Suprapubic skin (tissue), 4 donors: ENCODE data around the gene RNF130. TPM values are rescaled to one million over a fixed set of nuclear protein-coding genes. Genes with fewer than 3 reads are reported as not detected.

ENCODE experiments used
- DNase-seq, 2 donors: peaks; one replicate each; pipeline ENCODE4 v3.0.0-alpha.2; 2019; ENCODE audit warnings: low spot score in 2 of 2
- H3K27ac ChIP-seq: fragments of 200-600 bp; sonication (generic); one replicate; pipeline ENCODE4 v1.5.1; 2019
- H3K27me3 ChIP-seq: fragments of 200-600 bp; sonication (generic); one replicate; pipeline ENCODE4 v1.5.1; 2019
- H3K36me3 ChIP-seq: fragments of 200-600 bp; sonication (generic); one replicate; pipeline ENCODE4 v1.5.1; 2019
- H3K4me1 ChIP-seq: fragments of 200-600 bp; sonication (generic); one replicate; pipeline ENCODE4 v1.5.1; 2019
- H3K4me3 ChIP-seq: fragments of 200-600 bp; sonication (generic); one replicate; pipeline ENCODE4 v1.5.1; 2019; ENCODE audit warnings: mild to moderate bottlenecking
- H3K9me3 ChIP-seq: fragments of 200-600 bp; sonication (generic); one replicate; pipeline ENCODE4 v1.5.1; 2019
- EP300 ChIP-seq: sonication (generic); formaldehyde crosslinking; IDR thresholded peaks from one replicate; pipeline ENCODE4 v1.6.1; 2017; ENCODE audit warnings: antibody characterized with exemption
- POLR2A ChIP-seq, 2 donors: fragments of 450-650 bp; IDR thresholded peaks; one replicate each; pipeline ENCODE4 v1.6.1; 2017; ENCODE audit warnings: antibody characterized with exemption in 2 of 2, mild to moderate bottlenecking in 2 of 2, moderate library complexity in 2 of 2
- POLR2AphosphoS5 ChIP-seq, 3 donors: sonication (generic); formaldehyde crosslinking; IDR thresholded peaks; one replicate each; pipeline ENCODE4 v1.6.1; 2017; ENCODE audit warnings: antibody characterized with exemption in 3 of 3
- WGBS: methylation state at CpG from one replicate; pipeline ENCODE4 v1.1.5; 2018; 5-methylcytosine and 5-hydroxymethylcytosine counted together
- total RNA-seq, 4 donors: library from RNA; depleted of rRNA; stranded (reverse); fragments of >200 nt; gene quantifications; one replicate each; pipeline ENCODE4 v1.1.0, GENCODE V29; 2016
- TF ChIP-seq, protein P1 (sequence below), 2 donors: fragments of 200-600 bp in 1 of 2; fragments of 450-650 bp in 1 of 2; sonication (generic) in 1 of 2; IDR thresholded peaks; one replicate each; pipeline ENCODE4 v1.5.1; 2016 to 2019; ENCODE audit warnings: antibody characterized with exemption in 2 of 2, mild to moderate bottlenecking in 1 of 2, moderate library complexity in 1 of 2

RNF130 gene
- total RNA-seq, 4 donors from 2014 or later: 24.8 to 37.2 (median 29.8) TPM

DNA sequence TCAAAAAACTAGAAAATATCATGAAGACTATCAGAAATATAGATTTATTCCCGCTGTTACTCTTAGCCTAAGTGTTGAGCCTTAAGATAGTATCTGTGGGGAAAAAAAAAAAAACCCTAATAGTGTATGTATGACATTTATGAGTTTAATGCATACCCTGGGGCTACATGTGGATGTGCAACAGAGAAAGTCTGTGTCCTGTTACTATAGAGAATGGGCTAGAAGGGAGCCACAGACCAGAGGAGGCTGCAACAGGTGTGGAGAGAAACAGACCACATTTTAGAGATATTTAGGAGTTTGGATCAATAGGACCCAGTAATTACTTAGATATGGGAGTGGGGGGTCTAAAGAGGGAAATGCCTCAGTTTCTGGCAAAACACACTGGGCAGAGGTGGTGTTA, 15.4 kb downstream of the RNF130 start:
- 100% methylated on average over 1 of the region's 1 CpG for WGBS
- no peak for DNase-seq
- H3K27ac ChIP-seq: no peak overlapping the region
- H3K4me1 ChIP-seq: no peaks in the 10 kb centered on the region
- H3K36me3 ChIP-seq: no peaks in the 10 kb centered on the region
- no peak overlapping the region for H3K4me3 ChIP-seq
- TF ChIP-seq EP300: no peak
- TF ChIP-seq, protein P1, sequence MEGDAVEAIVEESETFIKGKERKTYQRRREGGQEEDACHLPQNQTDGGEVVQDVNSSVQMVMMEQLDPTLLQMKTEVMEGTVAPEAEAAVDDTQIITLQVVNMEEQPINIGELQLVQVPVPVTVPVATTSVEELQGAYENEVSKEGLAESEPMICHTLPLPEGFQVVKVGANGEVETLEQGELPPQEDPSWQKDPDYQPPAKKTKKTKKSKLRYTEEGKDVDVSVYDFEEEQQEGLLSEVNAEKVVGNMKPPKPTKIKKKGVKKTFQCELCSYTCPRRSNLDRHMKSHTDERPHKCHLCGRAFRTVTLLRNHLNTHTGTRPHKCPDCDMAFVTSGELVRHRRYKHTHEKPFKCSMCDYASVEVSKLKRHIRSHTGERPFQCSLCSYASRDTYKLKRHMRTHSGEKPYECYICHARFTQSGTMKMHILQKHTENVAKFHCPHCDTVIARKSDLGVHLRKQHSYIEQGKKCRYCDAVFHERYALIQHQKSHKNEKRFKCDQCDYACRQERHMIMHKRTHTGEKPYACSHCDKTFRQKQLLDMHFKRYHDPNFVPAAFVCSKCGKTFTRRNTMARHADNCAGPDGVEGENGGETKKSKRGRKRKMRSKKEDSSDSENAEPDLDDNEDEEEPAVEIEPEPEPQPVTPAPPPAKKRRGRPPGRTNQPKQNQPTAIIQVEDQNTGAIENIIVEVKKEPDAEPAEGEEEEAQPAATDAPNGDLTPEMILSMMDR (IDR thresholded peaks at IDR 0.05): no peak
- TF ChIP-seq POLR2AphosphoS5 (IDR thresholded peaks at IDR 0.05): no peak
- TF ChIP-seq POLR2A (IDR thresholded peaks at IDR 0.05): no peak
- H3K27me3 ChIP-seq: no peaks in the 10 kb centered on the region
- no peaks in the 10 kb centered on the region for H3K9me3 ChIP-seq

DNA sequence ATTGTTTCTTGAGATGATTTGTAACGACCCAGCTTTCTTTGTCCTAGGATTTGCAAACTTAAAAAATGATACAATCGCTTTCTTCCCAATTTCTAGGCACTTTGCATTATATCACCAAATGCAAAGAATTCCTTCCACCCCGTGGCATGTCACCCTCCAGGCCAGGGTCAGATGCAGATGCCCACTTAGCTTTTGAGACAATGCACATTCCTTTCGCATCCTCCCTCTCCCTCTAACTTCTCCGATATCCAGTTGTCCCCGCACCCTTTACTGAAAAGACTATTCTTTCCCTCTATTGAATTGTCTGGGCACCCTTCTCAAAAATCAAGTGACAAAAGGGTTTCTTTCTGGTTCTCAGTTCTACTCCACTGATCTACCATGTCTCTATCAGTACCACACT, 17.3 kb downstream of the RNF130 start:
- Histone ChIP-seq H3K4me1 (no peaks in the 10 kb centered on the region), H3K9me3 (no peaks in the 10 kb centered on the region), H3K27ac (no peak overlapping the region), H3K4me3 (no peak overlapping the region), H3K36me3 (no peaks in the 10 kb centered on the region), H3K27me3 (no peaks in the 10 kb centered on the region)
- no peak for DNase-seq
- TF ChIP-seq, protein P1 (IDR thresholded peaks at IDR 0.05): no peak
- no peak for TF ChIP-seq EP300
- WGBS: 87% methylated on average over 6 of the region's 6 CpGs

DNA sequence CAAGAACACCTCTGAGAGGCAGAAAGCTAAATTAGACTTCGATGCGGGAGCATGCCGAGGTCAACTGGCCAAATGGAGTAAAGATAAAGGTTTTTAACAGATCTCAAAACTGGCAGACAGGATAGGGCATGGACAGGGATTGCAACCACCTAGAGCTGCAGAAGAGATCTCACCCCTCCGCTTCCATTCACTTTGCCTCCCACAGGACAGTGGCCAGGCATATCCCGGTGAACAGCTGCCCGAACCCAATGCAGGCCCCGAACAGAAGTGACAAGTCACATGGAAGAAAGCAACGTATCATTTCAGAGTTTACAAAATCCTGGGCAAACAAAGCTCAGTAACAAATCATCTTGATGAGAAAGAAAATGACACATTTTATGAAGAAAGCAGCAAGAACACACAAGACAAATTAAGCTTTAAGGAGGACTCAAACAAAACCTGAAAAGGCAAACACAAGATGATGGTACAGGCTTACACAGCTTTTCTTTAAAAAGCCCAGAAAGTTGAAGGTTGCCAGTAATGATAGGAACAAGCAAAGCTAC, 18.4 kb downstream of the RNF130 start:
- Histone ChIP-seq H3K36me3 (no peaks in the 10 kb centered on the region), H3K4me3 (no peak overlapping the region), H3K9me3 (no peaks in the 10 kb centered on the region), H3K27me3 (no peaks in the 10 kb centered on the region), H3K4me1 (peaks cover 6% of the 10 kb centered on the region), H3K27ac (no peak overlapping the region)
- TF ChIP-seq EP300 (no peak), POLR2AphosphoS5 (IDR thresholded peaks at IDR 0.05) (no peak), POLR2A (IDR thresholded peaks at IDR 0.05) (no peak)
- TF ChIP-seq, protein P1 (IDR thresholded peaks at IDR 0.05): no peak
- no peak for DNase-seq
- WGBS: 82% methylated on average over 8 of the region's 8 CpGs

DNA sequence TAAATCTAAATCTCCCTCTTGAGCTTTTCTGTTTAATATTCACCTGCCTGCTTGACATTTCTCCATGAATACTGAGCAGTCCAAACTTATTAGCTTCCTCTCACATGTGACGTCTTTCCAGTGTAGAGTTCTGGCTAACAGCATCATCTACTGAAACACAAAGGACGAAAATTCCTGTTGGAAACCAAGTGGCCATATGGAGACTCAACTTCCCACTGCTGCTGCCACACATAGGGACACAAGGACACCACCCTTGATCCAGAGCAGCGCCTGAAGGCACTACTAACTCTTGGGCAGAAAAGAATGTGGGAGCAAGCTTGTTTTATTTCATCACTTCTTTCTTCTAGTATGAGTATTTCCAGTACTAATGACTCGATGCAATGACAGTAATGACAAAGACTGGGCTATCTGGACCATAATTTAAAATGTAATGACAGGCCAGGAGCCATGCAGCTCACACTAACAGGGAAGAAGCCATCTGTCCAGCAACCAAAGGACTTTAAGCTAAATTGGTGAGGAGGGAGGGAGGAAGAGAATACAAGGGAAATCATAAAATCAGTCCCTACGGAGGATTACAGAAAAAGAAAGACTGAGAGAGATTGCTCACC, 19.2 kb downstream of the RNF130 start:
- H3K27me3 ChIP-seq: no peaks in the 10 kb centered on the region
- no peak for DNase-seq
- H3K4me1 ChIP-seq: peaks cover 15% of the 10 kb centered on the region
- 95% methylated on average over 5 of the region's 5 CpGs for WGBS
- no peaks in the 10 kb centered on the region for H3K36me3 ChIP-seq
- no peak overlapping the region for H3K27ac ChIP-seq
- no peak overlapping the region for H3K4me3 ChIP-seq
- TF ChIP-seq, protein P1 (IDR thresholded peaks at IDR 0.05): no peak
- H3K9me3 ChIP-seq: no peaks in the 10 kb centered on the region

DNA sequence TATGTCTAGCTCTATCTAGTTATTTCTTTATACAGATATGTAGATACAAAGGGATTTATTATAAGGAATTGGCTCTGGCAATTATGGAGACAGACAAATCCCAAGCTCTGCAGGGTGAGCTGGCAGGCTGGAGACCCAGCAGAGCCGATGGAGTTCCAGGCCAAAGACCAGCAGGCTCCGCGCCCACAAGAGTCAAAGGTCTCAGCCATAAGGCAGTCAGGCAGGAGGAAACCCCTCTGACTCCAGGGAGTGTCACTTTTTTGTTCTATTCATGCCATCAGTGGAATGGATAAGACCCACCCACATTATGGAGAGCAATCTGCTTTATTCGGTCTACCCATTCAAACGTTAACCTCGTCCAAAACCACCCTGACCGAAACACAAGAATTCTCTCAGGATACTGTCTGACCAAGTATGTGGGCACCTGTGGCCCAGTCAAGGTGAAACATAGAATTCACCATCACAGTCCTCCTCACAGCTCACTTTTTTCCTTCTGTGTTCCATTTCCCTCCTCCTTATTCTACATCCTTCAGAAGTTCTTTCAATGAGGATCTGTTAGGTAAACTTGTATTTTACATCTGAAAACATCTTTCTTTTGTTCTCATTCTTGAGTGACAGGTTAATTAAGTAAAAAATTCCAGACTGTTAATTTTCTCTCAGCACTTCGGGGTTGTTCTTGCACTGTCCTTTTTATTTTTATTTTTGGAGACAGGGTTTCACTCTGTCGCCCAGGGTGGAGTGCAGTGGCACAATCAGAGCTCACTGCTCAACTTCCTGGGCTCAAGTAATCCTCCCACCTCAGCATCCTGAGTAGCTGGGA, 21.2 kb downstream of the RNF130 start:
- Histone ChIP-seq H3K4me3 (no peak overlapping the region), H3K27me3 (no peaks in the 10 kb centered on the region), H3K27ac (no peak overlapping the region), H3K36me3 (no peaks in the 10 kb centered on the region), H3K9me3 (no peaks in the 10 kb centered on the region), H3K4me1 (peaks cover 15% of the 10 kb centered on the region)
- 83% methylated on average over 9 of the region's 9 CpGs for WGBS
- no peak for DNase-seq
- TF ChIP-seq POLR2AphosphoS5 (IDR thresholded peaks at IDR 0.05): no peak
- no peak for TF ChIP-seq POLR2A (IDR thresholded peaks at IDR 0.05)
- no peak for TF ChIP-seq EP300
- TF ChIP-seq, protein P1 (IDR thresholded peaks at IDR 0.05): no peak
